Activated CD4-positive, alpha-beta T cell treated with anti-CD3 and anti-CD28 coated beads for 36 hours (primary cell): ENCODE measurements around the gene CDHR1. TPM values are rescaled to one million over a fixed set of nuclear protein-coding genes. Genes with fewer than 3 reads are reported as not detected.
"Not testable (repeated sequence)": the region's sequence is repeated elsewhere in the genome, so short reads cannot be mapped to it uniquely, and the experiment has no call there.

Source experiments
- ATAC-seq: fragments of 200-7000 bp; cut with Tn5 transposase; one replicate; pipeline ENCODE4 v1.10.0; 2021; ENCODE audit warnings: mild to moderate bottlenecking, moderate library complexity
- CTCF ChIA-PET: fragments of 350-600 bp; sonication (Branson Sonifier 250); formaldehyde crosslinking; loops from one replicate; lab custom pipeline; 2021; ENCODE audit warnings: antibody characterized with exemption; lab: Charles Lee
- POLR2A ChIA-PET: fragments of 350-600 bp; sonication (Branson Sonifier 250); formaldehyde crosslinking; loops from one replicate; lab custom pipeline; 2021; ENCODE audit warnings: antibody characterized with exemption, inconsistent platforms; lab: Charles Lee
- DNase-seq: peaks from one replicate; pipeline ENCODE4 v3.0.0-alpha.2; 2020
- H3K27ac Mint-ChIP-seq: one replicate; pipeline ENCODE4 v1.8.0; 2021; ENCODE audit warnings: mixed read lengths
- H3K27me3 Mint-ChIP-seq: one replicate; pipeline ENCODE4 v1.8.0; 2021; ENCODE audit warnings: mixed read lengths
- H3K36me3 Mint-ChIP-seq: one replicate; pipeline ENCODE4 v1.8.0; 2021; ENCODE audit warnings: low read depth, mixed read lengths
- H3K4me1 Mint-ChIP-seq: one replicate; pipeline ENCODE4 v1.8.0; 2021; ENCODE audit warnings: mixed read lengths
- H3K4me3 Mint-ChIP-seq: one replicate; pipeline ENCODE4 v1.8.0; 2021; ENCODE audit warnings: mild to moderate bottlenecking, moderate library complexity, mixed read lengths
- H3K9me3 Mint-ChIP-seq: one replicate; pipeline ENCODE4 v1.8.0; 2021; ENCODE audit warnings: low read depth, mixed read lengths
- intact Hi-C, 2 experiments: fragments of 100-400 bp; cut with DNase I in 1 of 2; cut with micrococcal nuclease in 1 of 2; formaldehyde crosslinking; loops; one replicate each; pipeline versions ENCODE4 v1.14.2 to v1.15.1; 2022 to 2024; cut with DNase I, micrococcal nuclease
- total RNA-seq, 2 experiments: library from RNA; stranded (reverse); gene quantifications; one replicate each; pipeline ENCODE4 v1.2.3, GENCODE V29; 2021

The CDHR1 gene
- total RNA-seq, 2 experiments from 2014 or later = 0.62 to 1.1 TPM

DNA sequence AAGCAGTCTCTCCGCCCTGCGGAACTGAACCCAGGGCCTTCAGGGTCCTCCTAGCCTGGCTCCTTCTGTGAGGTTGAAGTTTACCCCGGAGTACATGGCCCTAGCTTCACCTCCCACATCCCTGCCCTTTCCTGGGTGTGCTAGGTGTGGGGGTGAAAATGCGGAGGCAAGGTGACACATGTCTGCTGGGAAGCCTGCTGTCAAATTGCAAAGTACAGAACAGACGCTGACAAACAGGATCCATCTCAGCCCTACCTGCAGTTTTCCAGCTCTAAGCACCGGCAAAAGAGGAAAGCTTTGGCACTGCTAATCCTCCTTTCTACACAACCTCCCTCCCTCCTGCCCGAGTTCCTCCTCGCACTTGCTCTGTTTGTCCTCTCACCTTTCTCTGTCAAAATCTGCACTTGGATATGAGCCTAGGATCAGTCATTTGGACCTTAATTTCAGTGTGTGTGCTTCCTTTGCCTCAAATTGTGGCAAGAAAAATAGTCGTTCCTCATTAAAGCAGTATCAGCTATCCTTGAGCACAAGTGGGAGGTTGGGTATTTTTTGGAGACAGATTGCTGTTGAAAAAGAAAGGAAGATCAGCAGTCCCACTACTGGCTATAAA, 35.2 kb upstream of the CDHR1 start:
- Mint-ChIP-seq H3K27ac (no peak overlapping the region), H3K4me1 (peaks cover 18% of the 10 kb centered on the region), H3K36me3 (peaks cover 16% of the 10 kb centered on the region), H3K9me3 (no peaks in the 10 kb centered on the region), H3K27me3 (no peaks in the 10 kb centered on the region), H3K4me3 (no peak overlapping the region)
- ChIA-PET POLR2A (no interaction called here), CTCF (interaction anchor here (0.7 to 2.5 kb wide), 4 partner anchors 10 to 116 kb away, joined by 3 to 13 read pairs (median 4); no protein-coding TSS in a partner anchor)
- DNase-seq (no peak), ATAC-seq (no peak)
- intact Hi-C loops = no loop called here

DNA sequence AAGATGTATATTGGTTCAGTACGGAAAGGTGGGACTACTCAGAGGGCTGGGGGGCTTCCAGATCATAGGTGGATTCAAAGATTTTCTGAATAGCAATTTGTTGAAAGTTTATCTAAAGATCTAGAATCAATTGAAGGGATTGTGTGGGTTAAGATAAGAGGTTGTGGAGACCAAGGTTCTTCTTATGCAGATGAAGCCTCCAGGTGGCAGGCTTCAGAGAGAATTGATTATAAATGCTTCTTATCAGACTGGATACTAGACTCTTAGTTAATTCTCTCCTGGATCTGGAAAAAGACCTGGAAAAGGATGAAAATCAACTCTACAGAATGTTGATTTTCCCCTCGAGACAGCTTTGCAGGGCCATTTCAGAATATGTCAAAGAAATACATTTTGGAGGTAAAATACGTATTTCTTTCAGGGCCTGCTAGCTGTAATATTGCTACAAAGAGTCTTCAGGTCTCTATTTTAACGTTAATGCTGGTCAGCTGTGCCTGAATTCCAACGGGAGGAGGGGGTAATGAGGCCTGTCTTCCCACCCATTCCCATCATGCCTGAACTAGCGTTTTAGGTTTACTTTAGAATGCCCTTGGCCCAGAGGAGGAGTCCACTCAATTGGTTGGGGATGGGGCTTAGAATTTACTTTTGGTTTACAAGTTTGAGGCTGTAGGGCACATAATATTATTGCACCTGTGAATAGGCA, 33.5 kb upstream of the CDHR1 start:
- intact Hi-C loops = no loop called here
- DNase-seq = no peak
- ChIA-PET CTCF (interaction anchor here (1.0 to 2.0 kb wide), 3 partner anchors 9 to 23 kb away, joined by 3 to 12 read pairs (median 4); no protein-coding TSS in a partner anchor), POLR2A (no interaction called here)
- Mint-ChIP-seq H3K27ac (no peak overlapping the region), H3K36me3 (peaks cover 5% of the 10 kb centered on the region), H3K4me3 (no peak overlapping the region), H3K27me3 (no peaks in the 10 kb centered on the region), H3K9me3 (no peaks in the 10 kb centered on the region), H3K4me1 (peaks cover 18% of the 10 kb centered on the region)
- no peak for ATAC-seq

DNA sequence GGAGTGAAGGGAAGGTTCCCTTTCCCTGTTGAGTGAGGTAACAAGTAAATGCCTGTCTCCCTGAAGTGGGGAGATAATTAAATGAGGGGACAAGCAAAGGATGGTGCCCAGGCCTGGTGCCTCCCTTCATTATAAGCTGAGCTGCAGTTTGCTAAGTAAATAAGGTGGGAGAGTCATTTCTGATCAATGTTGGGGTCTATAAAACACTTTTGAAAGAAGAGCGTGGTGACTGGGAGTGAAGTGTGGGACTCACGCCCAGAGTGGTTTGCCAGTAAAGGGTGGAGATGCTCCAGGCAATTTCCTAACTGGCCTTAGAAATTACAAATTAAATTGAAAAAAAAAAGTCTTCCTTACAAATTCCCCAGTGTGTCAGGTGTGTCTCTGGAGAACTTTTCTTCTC, 30.3 kb upstream of the CDHR1 start:
- H3K4me3 Mint-ChIP-seq = no peak overlapping the region
- DNase-seq (no peak), ATAC-seq (no peak)
- ChIA-PET POLR2A (no interaction called here), CTCF (interaction anchor here (0.6 to 1.1 kb wide), 2 partner anchors 14 to 16 kb away, joined by 3 to 6 read pairs; no protein-coding TSS in a partner anchor)
- H3K27ac Mint-ChIP-seq = no peak overlapping the region
- no peaks in the 10 kb centered on the region for H3K36me3 Mint-ChIP-seq
- intact Hi-C loops = no loop called here
- no peaks in the 10 kb centered on the region for H3K9me3 Mint-ChIP-seq
- H3K4me1 Mint-ChIP-seq = peaks cover 4% of the 10 kb centered on the region
- no peaks in the 10 kb centered on the region for H3K27me3 Mint-ChIP-seq

DNA sequence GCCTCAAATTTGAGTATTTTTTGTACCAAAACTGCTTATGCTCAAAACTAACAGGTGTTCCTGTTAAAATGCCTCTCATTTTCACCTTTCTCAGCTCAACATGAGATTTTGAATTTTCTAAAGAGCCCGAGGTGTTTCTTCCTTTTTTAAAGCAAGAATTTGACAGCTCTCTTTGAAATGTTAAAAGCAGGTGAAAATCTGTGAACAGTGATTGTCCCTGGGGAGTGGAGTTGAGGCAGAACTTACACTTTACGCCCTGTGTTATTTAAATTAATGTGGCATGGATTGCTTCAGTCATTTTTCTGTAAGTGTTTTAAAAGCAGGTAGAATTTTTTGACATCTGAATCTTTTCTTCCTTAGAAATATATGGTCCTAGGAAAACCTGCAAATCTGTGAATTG, 29.9 kb upstream of the CDHR1 start:
- Mint-ChIP-seq H3K36me3 (no peaks in the 10 kb centered on the region), H3K4me3 (no peak overlapping the region), H3K4me1 (no peaks in the 10 kb centered on the region), H3K27ac (no peak overlapping the region), H3K27me3 (no peaks in the 10 kb centered on the region), H3K9me3 (no peaks in the 10 kb centered on the region)
- ChIA-PET CTCF (interaction anchor here (0.6 to 1.1 kb wide), 2 partner anchors 13 to 16 kb away, joined by 3 to 6 read pairs; no protein-coding TSS in a partner anchor), POLR2A (no interaction called here)
- ATAC-seq (no peak), DNase-seq (no peak)
- intact Hi-C loops = no loop called here

DNA sequence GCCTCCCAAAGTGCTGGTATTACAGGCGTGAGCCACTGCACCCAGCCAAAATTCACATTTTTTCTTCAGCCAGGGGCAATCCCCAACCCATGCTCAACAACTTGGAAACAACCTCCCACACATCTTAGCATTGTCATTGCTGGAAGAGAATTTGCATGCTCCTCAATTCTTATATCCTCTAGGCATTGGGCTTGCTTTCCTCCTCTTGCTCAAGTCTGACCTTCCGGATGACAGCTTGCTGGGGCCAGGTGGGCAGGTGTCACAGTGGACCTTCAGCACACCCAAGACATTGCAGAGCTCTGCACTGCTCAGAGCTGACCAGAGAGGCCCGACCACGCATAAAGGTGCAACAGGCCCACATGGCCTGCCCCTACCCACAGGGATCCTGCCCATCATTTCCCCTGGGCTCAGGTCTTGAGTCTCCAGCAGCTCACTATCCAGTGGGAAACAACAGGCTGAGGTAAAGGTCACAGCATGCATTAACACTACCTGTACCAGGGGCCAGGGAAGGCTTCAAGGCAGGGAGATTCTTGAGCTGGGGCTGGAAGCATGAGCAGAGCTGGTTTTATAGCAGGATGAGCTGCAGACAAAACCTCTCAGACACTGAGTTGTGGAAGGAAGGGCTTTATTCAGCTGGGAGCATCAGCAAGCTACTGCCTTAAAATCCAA, 27.6 kb upstream of the CDHR1 start:
- no peak overlapping the region for H3K27ac Mint-ChIP-seq
- H3K36me3 Mint-ChIP-seq = no peaks in the 10 kb centered on the region
- no peaks in the 10 kb centered on the region for H3K27me3 Mint-ChIP-seq
- ChIA-PET CTCF (interaction anchor here (0.5 to 1.0 kb wide), 4 partner anchors 13 to 498 kb away, joined by 3 to 4 read pairs (median 3); no protein-coding TSS in a partner anchor), POLR2A (no interaction called here)
- ATAC-seq = no peak
- H3K4me1 Mint-ChIP-seq = peaks cover 3% of the 10 kb centered on the region
- no peak for DNase-seq
- intact Hi-C loops = no loop called here
- no peaks in the 10 kb centered on the region for H3K9me3 Mint-ChIP-seq
- H3K4me3 Mint-ChIP-seq = no peak overlapping the region

DNA sequence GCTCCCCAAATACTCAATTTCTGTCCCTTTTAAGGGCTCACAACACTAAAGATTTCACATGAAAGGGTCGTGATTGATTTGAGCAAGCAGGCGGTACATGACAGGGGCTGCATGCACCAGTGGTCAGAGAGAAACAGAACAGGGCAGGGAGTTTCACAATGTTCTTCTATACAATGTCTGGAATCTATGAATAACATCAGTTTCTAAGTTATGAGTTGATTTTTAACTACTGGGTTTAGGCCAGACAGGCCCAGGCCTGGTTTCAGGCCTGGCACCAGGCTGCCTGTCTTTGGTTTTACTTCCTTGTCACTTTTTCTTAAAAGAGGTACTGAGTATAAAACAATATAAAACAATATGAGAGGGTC, 27.1 kb upstream of the CDHR1 start:
- intact Hi-C loops, H3K27ac Mint-ChIP-seq, H3K36me3 Mint-ChIP-seq, H3K27me3 Mint-ChIP-seq, H3K4me3 Mint-ChIP-seq, DNase-seq, H3K4me1 Mint-ChIP-seq, ATAC-seq, POLR2A ChIA-PET, H3K9me3 Mint-ChIP-seq: not testable (repeated sequence)
- CTCF ChIA-PET = interaction anchor here (0.5 to 0.7 kb wide), 3 partner anchors 14 to 499 kb away, joined by 3 read pairs; no protein-coding TSS in a partner anchor

DNA sequence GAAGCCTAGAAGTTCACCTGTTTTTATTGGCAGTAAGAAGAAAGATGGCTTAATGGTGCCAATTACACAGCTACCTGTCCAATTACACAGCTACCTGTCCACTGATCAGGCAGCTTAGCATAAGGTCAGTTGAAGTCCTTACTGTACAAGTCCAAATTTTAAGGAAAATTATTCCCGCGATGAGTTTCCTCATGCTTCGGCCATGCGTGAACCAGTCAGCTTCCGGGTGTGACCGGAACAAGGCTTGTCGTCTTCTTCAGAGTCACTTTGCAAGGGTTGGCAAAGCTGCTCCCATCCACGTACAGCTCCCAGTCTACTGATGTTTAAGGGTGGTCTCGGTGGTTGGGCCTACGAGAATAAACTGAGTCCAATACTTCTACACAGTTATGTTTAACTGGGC, 26.0 kb upstream of the CDHR1 start:
- POLR2A ChIA-PET, H3K27me3 Mint-ChIP-seq, H3K4me1 Mint-ChIP-seq, H3K36me3 Mint-ChIP-seq, ATAC-seq, H3K4me3 Mint-ChIP-seq, intact Hi-C loops, DNase-seq, H3K9me3 Mint-ChIP-seq, H3K27ac Mint-ChIP-seq: not testable (repeated sequence)
- CTCF ChIA-PET = interaction anchor here (0.7 to 1.8 kb wide), 5 partner anchors 20 to 60 kb away, joined by 3 to 8 read pairs (median 3); no protein-coding TSS in a partner anchor

DNA sequence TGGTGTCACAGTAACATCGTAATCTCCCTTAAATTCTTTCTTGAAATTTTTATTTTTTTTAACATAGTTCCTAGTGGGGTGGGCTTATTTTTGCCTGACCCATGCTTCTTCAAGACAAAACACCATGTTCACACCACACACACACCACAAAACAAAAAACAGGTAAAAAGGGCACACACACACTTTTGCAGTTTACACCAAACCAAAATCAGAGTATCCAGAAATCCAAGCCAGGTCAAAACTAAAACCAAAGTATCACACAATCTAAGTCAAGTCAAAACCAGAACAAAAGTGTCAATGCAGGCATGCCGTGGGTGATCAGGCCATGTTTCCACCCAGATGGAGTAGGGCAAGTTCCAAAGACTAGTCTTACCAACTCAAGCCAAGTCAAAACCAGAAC, 23.1 kb upstream of the CDHR1 start:
- CTCF ChIA-PET, H3K36me3 Mint-ChIP-seq, H3K4me1 Mint-ChIP-seq, H3K27me3 Mint-ChIP-seq, H3K27ac Mint-ChIP-seq, DNase-seq, H3K4me3 Mint-ChIP-seq, H3K9me3 Mint-ChIP-seq, ATAC-seq, intact Hi-C loops, POLR2A ChIA-PET: not testable (repeated sequence)

DNA sequence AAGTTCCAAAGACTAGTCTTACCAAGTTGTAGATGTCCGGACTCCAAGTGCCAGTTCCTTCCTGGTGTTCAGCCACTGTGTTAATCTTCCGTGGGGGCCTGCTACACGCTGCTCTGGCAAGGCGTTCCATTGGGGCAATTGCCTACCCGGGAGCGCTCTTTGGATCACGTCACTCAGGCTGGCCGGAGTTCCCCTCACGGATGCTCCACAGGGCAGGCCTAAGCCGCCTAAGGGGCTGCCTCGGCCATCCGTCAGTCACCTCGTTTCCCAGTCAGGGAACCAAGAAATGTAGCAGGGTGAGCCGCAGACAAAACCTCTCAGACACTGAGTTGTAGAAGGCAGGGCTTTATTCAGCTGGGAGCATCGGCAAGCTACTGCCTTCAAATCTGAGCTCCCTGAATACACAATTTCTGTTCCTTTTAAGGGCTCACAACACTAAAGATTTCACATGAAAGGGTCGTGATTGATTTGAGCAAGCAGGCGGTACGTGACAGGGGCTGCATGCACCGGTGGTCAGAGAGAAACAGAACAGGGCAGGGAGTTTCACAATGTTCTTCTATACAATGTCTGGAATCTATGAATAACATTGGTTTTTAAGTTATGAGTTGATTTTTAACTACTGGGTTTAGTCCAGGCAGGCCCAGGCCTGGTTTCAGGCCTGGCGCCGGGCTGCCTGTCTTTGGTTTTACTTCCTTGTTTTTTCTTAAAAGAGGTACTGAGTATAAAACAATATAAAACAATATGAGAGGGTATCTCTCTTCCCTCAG, 22.5 kb upstream of the CDHR1 start:
- H3K27me3 Mint-ChIP-seq, H3K36me3 Mint-ChIP-seq, H3K9me3 Mint-ChIP-seq, H3K4me3 Mint-ChIP-seq, intact Hi-C loops, POLR2A ChIA-PET, CTCF ChIA-PET, ATAC-seq, H3K4me1 Mint-ChIP-seq, H3K27ac Mint-ChIP-seq, DNase-seq: not testable (repeated sequence)

DNA sequence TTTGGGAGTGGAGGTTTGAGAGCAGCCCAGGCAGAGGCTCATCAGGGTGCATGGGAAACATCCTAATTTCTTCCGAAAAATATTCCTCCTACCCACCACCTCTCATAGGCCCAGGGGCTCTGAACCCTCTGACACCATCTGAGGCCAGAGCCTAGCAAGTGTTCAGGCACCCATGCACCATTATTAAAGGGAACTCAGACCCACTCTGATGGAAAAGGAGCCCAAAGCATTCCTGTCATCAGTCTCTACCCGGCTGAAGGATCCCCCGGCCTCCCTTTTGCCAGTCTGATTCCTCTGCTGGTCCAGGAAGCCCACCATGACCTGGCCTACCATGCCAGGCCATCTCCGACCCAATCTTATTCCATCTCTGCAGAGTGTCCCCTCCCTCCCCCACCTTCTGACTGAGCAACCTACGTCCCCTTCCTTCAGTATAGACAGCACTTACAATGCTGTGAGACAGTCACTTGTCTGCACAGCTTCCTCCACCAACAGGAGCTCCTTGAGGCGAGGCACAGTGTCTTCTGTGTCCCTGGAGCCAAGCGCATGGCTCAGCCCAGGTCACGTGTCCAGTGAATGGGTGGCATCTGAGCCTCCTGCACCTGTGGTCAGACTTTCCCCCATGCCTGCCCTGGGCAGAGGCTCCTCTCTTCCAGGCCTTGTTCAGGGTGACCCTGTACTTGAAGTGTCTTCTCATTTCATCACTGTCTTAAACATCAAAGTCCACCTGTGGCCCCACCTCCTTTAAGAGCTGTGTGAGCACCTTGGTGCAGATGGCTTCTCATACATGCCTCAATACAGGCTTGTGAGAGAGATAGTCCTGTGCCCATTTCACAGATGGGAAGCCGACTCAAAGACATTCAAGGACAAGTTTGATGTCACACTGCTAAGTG, 21.6 kb upstream of the CDHR1 start:
- POLR2A ChIA-PET = no interaction called here
- no peaks in the 10 kb centered on the region for H3K27me3 Mint-ChIP-seq
- intact Hi-C loops = no loop called here
- H3K27ac Mint-ChIP-seq = no peak overlapping the region
- no peaks in the 10 kb centered on the region for H3K9me3 Mint-ChIP-seq
- no peak for DNase-seq
- ATAC-seq = no peak
- H3K4me1 Mint-ChIP-seq = peaks cover 10% of the 10 kb centered on the region
- H3K4me3 Mint-ChIP-seq = no peak overlapping the region
- CTCF ChIA-PET = interaction anchor here (1.3 kb wide), 1 partner anchor 25 kb away, joined by 4 read pairs; no protein-coding TSS in a partner anchor
- H3K36me3 Mint-ChIP-seq = no peaks in the 10 kb centered on the region
